Stimulated activated CD8-positive, alpha-beta memory T cell treated with anti-CD3 and anti-CD28 coated beads, Interleukin-7, amount 100 ng/mL, for 1 hour (primary cell): ENCODE measurements around the gene SNX22.

Experiments
- DNase-seq, 2 donors: peaks; one replicate each; pipeline ENCODE4 v3.0.0-alpha.2; 2020; ENCODE audit warnings: low read depth in 2 of 2

SNX22 gene

GRCh38 chr15:64156652-64157331, 5.3 kb downstream of the SNX22 start:
- DNase-seq: no peak

- DNase-seq: no peak
These were observed 6.1 kb downstream of the SNX22 start for GRCh38 chr15:64157599-64158125.

- no peak for DNase-seq
These were observed 7.0 kb downstream of the SNX22 start for GRCh38 chr15:64158363-64159134.

- DNase-seq: no peak
These were observed 10.4 kb downstream of the SNX22 start for GRCh38 chr15:64161688-64162477.

GRCh38 chr15:64162478-64162868, 10.9 kb downstream of the SNX22 start:
- DNase-seq: no peak

- DNase-seq: peak; percentile 91 to 92
These were observed 11.5 kb downstream of the SNX22 start, which contains the start of gene PPIB for GRCh38 chr15:64162869-64163658. TSS of gene PPIB (minus strand) at chr15:64163022. CDS start at chr15:64162986, 36 bp downstream.

- no peak for DNase-seq
These were observed 12.3 kb downstream of the SNX22 start for GRCh38 chr15:64163659-64164362.

- DNase-seq: no peak
These were observed 12.9 kb downstream of the SNX22 start for GRCh38 chr15:64164436-64164835.

GRCh38 chr15:64166102-64166890, 14.8 kb downstream of the SNX22 start:
- no peak for DNase-seq

GRCh38 chr15:64180235-64180824, 28.8 kb downstream of the SNX22 start:
- no peak for DNase-seq

GRCh38 chr15:64182859-64183370, 31.4 kb downstream of the SNX22 start:
- no peak for DNase-seq

- DNase-seq: no peak
These were observed 33.8 kb downstream of the SNX22 start for GRCh38 chr15:64185146-64185911.

GRCh38 chr15:64187396-64188191, 36.1 kb downstream of the SNX22 start:
- DNase-seq: no peak

GRCh38 chr15:64191971-64192830, 40.7 kb downstream of the SNX22 start:
- no peak for DNase-seq

- DNase-seq: no peak
These were observed 42.4 kb downstream of the SNX22 start for GRCh38 chr15:64193971-64194370.

- DNase-seq: no peak
These were observed 45.9 kb downstream of the SNX22 start for GRCh38 chr15:64197425-64197824.

- no peak for DNase-seq
These were observed 53.7 kb downstream of the SNX22 start for GRCh38 chr15:64205202-64205601.
